HG02642 (cell line): ENCODE results near the gene ITGB2.
"Not testable (repeated sequence)": the region's sequence is repeated elsewhere in the genome, so short reads cannot be mapped to it uniquely, and the experiment has no call there.

Source experiments
- ATAC-seq: cut with Tn5 transposase; IDR thresholded peaks from one replicate; pipeline ENCODE4 v1.9.1; 2021; ENCODE audit warnings: mild to moderate bottlenecking; ENCODE audit not compliant: unreplicated experiment, poor library complexity

ITGB2 gene

DNA sequence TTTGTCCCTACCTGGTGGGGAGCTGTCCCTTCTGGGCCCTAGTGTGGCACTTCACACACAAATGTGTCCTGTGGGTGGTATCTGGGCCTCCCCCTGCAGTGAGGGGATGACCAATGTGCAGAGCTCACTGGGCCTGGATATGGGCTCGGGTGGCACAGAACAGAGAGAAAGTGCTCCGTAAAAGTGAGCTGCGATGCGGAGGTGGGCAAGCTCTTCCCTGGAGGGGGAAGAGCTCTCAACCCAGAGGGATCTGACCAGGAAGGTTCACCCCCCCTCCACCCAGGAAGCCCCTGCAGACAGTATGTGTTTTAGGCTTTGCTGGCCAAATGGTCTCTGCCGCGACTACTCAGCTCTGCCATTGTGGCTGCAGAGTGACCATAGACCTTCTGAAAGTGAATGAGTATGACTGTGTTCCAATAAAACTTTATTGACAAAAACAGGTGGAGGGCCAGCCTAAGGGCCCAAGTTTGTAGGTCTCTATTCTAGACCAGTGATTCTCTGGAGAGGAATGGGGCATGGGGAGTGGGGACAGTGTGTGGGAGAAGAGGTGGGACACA lies 8.6 kb upstream of the ITGB2 start:
- ATAC-seq = no peak

DNA sequence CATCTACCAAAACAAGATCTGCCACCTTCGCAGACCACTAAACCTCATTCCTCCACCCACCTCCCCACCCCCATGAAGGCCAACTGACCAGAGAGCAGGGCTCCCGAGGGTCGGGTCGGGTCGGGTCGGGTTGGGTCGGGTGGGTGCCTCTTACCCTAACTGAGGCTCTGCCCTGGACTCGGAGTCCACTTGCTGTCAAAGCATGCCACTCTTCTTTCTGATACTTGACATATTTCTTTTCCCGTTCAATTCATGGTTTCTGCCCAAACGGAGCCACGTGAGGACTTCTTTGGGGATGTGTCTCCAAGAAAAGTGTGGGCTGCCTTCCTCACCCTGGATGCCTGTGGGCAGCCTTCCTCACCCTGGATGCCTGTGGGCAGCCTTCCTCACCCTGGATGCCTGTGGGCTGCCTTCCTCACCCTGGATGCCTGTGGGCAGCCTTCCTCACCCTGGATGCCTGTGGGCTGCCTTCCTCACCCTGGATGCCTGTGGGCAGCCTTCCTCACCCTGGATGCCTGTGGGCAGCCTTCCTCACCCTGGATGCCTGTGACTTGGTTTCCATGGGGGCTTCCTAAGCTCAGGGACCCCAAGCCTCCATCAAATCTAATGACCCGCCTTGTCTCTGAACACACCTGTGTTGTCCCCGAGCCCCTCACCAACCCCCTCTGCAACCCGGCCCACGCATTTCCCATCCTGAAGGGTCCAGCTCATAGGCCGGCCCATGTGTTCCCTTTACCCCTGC lies 8.0 kb upstream of the ITGB2 start:
- ATAC-seq = not testable (repeated sequence)

DNA sequence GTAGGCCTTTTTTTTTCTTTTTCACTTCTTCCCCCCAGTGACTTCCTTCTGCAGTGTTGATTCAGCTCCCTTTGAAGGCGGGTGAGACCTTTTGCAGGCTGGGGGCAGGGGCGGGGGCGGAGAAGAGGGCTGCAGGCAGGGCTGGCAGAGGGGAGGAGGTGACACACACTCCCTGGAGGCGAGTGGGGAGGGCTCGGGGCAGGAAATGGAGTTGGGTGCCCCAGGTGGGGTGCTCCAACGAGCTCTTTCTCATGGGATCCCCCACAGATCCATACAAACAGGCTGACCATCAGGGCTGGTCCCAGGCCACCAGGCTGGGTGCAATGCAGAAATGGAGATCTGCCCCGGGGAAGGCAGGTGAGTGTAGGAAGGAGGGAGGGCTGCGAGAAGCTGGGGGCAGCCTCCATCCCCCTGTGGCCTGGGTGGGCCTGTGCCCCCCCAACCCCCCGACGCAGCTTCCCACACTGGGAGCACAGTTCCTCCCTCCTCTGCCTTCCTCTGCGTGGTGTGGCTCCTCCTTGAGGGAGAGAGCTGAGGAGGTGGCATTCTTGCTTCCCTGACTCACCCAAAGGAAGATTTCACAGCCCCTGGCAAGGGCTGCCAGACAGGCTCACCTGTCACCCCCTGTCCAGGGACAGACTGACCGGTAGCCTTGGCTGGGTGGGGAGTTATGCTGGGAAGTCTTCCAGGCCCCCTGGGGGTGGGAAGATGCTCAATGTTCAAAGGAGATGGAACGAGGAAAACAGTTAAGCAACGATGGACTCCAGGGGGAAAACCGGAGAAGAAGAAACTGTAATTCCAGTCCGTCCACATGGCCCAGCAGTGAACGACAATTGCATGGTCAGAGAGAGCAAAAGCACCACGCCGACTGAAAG lies 7.1 kb upstream of the ITGB2 start:
- ATAC-seq = no peak

DNA sequence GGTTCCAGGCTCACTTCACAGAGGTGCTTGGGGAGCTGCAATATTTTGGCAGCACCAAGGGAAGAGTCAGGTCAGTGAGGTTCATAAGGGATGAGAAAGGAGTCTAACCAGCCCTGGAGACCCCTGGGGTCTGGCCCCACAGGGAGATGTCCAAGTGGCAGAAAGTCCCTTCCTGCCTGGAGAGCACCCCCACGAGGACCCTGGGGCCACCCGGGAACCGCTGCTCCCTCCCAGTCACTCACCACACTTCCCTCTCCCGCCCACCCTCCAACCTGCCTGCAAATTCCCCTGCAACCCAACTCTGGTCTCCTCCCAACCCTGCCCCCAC lies 6.5 kb upstream of the ITGB2 start:
- ATAC-seq = no peak

DNA sequence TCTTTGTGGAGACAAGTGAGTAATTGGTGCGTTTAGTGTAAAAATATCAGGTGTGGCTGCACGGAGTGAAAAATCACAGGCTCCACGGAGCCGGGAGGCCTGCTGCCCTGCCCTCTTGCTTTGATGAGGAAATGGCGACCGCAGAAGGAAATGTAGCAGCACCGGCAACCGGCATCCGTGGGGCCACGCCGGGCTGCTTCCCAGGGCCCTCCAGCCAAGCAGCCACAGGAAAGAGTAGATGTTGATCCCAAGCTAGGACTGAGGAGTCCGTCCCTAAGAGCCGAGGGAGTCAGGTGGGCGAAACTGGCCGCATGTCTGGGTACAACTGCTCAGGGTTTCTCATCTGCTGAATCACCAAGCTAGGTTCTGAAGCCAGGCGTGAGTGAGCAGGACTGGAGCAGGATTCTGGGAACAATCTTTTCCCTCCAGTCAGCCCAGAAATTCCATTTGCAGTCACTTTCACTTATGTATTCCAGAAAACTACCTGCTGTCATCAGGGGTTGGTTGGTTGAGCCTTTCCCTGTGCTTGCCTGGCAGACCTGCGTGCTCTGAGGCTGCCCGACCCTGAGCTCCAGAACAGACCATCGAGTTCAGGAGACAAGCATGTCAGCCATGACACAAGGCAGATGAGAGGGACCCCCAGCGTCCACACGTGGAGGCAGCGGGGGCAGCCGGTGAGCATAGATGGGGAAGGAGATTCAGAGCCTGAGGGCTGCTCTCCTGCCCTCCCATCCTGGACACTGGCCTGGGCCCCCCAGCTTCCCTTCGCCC lies 5.8 kb upstream of the ITGB2 start:
- ATAC-seq = no peak

DNA sequence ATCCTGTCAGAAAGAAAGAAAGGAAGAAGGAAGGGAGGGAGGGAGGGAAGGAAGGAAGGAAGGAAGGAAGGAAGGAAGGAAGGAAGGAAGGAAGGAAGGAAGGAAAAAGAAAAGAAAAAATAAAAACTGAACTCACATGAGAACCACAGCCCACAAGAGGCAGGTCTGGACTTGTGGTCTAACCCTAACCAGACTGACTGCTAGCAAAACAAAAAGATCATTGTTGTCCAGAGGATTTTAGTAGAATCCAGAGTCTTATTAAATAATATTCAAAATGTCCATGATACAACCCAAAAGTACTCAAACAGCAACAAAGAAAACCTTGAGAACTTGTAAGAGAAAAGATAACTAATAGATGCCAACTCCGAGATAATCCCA lies 4.7 kb upstream of the ITGB2 start:
- ATAC-seq = no peak

DNA sequence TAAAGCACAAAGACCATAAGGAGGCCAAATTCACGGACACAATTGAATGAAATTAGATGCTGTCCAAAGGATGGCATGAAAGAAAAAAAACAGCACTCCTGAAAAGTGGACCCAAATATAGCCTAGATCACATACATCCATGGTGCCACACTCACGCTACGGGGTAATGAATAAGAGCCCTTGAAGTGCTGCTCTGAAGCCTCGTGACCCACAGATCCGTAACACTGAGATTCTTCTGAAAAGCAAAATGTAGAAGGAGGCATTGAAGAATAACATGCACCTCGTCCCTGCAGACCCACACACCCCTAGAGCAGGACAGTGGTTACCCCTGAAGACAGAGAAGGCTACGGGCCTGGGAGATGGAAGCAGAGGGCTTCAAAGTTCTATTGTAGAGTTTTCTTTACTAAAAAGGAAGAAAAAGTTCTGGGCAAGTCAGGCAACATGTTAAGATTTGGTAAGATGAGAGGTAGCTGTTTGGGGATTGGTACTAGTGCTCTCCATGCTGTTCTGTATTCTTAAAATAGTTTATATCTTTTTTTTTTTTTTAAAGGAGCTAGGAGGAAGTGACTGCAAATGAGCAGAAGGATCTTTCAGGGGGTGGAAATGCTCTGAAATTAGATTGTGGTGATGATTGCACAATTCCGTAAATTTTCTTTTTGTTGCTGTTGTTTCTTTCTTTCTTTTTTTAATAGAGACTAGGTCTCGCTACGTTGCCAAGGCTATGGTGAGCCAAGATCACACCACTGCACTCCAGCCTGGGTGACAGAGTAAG lies 4.1 kb upstream of the ITGB2 start:
- no peak for ATAC-seq

DNA sequence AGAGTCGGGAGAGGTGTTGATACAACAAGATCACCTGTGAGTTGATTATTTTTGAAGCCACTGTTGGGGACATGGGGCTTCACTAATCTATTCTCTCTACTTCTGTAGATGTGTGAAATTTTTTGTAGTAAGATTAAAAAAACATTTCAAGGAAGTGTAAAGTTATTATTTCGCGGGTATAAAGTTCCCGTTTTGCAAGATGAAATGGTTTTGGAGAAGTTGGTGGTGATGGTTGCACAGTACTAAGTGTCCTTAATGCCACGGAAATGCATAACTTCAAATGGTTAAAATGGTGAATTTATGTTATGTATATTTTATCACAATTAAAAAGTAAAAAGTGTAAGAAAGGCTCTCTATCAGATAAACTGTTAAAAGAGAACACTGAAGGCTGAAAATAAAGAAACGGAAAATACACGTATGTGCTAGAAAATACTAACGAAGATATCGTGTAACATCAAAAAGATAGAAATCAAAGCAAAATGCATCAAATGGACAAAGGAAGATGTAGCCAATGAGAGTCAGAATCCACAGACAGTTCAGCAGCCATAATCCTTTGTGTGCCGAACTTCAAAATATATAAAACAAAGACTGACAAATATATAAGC lies 2.9 kb upstream of the ITGB2 start:
- no peak for ATAC-seq

DNA sequence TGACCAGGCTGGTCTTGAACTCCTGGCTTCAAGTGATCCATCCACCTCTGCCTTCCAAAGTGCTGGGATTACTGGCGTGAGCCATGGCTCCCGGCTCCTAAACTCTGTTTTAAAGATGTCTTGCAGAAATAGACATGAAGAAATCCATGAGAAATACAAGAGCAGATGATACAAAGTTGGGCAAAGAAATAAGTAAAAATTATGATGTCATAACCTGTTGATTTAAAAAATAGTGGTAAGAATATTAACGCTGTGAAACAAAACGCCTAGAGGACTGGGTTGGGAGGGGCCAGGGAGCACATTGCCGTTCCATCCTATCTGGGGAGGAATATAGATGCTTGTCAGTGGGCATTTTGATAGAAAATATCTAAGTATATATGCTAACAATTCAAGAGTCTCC lies 1.2 kb upstream of the ITGB2 start:
- no peak for ATAC-seq

DNA sequence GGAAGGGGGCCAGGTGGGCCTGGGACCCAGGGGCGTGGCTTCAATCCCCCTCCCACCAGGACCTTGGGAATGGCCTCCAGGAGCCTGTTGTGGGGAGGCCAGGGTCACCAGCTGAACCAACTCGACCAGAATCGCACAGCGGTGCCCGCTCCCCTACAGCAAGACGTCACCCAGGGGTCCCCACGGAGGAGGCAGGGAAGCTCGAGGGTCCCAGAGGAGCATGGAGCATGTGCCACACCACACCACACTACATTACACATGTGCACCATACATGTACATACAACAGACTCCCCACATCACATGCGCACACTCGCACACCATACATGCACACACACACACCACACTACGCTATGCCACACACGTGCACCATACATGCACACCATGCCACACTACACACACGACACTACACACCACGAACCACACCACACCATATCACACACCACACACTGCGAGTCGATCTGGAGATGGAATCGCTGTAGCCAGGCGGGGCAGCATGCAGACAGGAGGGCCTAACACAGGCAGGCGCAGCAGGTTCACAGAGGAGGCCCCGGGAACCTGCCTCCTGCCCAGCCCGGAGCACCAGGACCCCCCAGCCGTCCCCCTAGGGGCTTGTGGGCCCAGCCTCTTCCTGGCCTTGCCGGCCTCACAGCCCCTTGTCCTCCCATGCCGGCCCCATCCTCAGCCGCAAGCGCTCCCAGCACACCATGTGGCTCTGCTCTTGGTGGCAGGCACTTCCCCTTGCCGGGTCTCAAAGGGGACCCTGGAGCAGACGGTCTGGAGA lies 596 bp downstream of the ITGB2 start:
- ATAC-seq = peak; percentile 12

DNA sequence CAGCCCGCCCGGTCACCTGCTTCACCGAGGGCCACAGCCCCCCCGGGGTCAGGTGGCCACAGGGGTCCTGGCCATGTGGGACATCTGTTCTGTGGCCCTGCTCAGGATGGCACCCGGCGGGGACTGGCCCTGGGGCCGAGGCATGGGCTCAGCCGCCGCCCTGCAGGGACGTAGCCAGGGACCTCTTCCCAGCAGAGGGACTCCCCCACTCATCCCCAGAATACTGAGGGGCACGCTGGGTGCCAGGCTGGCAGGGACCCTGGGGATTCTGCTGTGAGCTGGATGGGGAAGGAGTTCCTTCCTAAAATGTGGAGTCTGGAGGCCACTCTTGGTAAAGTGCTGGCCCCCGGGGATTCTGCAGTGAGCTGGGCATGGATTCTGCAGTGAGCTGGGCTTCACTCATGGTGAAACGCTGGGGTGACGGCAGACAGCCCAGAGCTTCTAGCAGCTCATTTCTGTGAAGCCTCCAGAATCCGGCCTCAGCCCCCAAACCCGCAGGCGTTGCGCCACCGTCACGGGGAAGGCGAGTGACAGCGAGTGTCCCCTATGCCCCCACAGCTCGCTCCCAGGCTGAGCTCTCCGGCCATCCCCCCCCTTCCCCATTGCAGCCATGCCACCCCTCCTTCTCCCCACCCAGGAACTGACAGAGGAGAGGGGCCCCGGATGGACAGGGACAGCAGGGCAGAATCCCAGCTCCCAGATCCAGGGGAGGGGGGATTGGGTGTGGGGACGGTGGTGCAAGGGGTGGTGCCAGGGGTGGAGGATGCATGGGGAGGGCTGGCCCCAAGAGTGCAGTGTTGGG lies 1.4 kb downstream of the ITGB2 start:
- ATAC-seq = no peak

DNA sequence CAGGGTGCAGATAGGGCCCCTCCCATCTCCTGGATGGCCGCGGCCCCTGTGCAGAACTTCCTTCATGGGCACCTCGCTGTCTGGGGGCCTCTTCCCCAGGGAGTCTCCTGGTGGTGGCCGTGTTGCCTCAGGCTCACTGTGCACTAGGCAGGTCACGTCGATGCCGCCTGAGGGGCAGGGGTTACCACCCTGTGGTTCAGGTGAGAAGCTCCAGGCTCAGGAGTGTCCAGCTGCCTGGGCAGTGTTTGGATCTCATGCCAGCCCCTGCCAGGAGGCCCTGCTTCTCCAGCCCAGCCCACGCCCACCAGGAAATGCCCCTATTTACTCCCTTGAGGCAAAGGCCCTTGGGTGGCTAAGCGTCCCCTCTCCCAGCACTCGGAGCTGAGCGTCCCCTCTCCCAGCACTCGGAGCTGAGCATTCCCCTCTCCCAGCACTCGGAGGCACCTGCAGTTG lies 2.1 kb downstream of the ITGB2 start:
- no peak for ATAC-seq

DNA sequence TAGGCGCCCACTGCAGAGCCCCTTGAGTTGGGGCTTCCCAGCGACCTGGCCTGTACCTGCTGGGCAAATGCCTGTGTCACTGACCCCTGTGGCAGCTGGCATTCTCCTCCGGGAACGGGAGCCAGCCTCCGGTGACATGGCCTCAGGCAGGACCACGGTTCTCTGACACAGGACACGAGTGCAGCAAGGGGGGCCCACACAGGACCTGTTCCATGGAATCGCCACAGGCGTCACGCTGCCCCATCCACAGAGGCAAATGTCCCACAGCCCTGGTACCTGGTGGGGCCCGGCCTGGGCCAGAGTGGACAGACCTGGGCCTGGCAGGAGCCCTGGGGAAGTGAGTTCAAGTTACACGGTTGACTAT lies 2.6 kb downstream of the ITGB2 start:
- ATAC-seq = no peak

DNA sequence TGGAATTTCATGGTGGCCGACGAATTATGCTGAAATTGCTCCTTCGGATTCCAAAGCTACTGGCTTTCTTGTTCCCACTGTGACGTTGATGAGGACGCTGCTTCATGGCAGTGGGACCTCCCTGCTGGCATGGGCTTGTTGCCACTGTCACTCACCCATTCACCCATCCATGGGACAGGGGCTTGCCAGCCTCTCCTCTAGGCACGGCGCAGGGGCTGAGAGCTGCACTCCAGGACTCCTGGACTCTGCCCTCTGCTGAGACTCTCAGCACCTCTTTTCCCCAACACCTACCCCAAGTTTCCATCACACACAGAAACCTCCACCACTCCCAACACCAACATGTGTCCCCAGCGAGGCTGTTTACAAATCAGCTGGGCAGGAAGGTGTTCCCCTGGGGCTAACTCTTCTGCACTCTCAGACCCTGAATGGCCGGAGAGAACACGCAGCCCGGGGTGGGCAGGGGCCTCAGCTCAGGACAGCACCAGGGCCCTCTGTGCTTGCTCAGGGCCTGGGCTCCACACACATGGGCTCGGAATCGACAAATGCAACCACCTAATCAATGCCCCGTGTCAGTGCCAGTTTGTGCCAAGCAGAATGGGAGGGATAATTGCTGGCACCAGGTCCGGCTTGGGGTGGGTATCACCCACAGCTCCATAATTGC lies 3.1 kb downstream of the ITGB2 start:
- ATAC-seq = no peak

DNA sequence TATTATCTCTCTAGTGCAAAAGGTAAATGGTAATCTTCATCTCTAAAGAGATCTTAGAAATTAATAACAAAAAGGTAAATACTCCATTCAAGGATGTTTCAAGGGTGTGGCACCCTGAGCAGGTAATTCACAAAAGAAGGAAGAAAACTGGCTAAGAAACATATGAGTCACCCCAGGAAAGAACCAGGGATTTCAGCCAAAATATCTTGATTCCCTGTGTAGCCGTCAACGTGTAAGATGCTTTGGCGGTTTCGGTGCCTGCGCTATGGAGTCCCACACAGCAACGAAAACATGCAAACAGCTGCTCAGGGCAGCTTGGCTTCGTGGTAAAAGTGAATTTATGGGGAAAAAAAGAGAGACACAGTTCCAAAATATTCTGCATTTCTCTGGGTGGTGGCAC lies 3.7 kb downstream of the ITGB2 start:
- no peak for ATAC-seq

DNA sequence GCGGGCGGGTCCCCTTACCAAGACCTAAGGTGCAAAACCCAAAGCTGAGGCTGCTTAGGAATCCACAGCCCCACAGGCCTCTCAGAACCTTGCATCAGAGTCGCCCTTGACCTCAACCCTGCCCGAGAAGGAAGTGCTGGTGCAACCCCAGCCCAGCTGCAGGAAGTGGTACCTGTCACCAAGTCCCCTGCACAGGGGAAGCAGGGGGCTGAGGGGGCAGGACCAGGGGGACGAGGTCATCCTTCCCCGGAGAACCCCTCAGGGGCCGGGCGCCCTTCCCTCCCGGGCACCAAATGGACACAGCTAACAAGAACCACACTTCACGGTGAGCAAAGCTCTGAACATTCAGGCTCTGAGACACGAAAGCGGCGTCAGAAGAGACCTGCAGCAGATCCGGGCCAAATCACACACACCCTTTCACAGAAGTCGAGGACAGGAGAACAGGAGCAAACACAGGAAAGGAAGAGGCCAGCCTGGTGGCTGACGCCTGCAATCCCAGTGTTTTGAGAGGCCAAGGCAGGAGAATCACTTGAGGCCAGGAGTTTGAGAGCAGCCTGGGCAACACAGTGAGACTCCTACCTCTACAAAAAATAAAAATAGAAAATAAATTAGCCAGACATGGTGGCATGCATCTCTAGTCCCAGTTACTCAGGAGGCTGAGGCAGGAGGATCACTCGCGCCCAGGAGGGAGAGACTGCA lies 6.4 kb downstream of the ITGB2 start:
- peak; percentile 54 for ATAC-seq
